ENCODE data around the gene UFSP2.
A peak's percentile ranks its signal among the peaks of the same experiment; 100 is the strongest.

UFSP2 gene, protein sequence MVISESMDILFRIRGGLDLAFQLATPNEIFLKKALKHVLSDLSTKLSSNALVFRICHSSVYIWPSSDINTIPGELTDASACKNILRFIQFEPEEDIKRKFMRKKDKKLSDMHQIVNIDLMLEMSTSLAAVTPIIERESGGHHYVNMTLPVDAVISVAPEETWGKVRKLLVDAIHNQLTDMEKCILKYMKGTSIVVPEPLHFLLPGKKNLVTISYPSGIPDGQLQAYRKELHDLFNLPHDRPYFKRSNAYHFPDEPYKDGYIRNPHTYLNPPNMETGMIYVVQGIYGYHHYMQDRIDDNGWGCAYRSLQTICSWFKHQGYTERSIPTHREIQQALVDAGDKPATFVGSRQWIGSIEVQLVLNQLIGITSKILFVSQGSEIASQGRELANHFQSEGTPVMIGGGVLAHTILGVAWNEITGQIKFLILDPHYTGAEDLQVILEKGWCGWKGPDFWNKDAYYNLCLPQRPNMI

GRCh38 chr4:185425647-185426352 is at the start of gene UFSP2:
Gene UFSP2 (minus strand): TSS chr4:185425964. CDS start chr4:185425868, 96 bp downstream.
- peak; percentile 92 for DNase-seq

- no peak for DNase-seq
Observed at GRCh38 chr4:185473247-185473646, 47.5 kb upstream of the UFSP2 start.

DNA sequence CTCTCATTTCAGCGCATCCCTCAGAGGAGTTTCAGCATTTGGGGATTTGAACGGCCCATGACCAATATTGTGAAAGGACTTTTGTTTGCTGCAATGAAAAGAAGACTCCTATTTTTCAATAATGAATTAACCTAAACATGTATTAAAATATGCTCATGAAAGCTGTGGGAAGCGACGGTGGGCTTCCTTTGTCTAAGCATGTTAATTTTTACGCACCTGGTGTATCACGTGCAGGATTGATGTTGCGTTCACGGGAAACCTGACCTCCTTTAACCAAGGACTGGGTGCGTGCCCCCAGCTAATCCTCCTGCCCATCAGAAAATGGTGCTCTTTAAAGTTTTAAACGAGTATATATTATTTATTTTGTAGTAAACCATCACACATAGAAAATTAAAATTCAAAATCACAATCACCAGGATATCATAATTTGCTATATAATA is 46.4 kb upstream of the UFSP2 start:
- no peak for DNase-seq

DNA sequence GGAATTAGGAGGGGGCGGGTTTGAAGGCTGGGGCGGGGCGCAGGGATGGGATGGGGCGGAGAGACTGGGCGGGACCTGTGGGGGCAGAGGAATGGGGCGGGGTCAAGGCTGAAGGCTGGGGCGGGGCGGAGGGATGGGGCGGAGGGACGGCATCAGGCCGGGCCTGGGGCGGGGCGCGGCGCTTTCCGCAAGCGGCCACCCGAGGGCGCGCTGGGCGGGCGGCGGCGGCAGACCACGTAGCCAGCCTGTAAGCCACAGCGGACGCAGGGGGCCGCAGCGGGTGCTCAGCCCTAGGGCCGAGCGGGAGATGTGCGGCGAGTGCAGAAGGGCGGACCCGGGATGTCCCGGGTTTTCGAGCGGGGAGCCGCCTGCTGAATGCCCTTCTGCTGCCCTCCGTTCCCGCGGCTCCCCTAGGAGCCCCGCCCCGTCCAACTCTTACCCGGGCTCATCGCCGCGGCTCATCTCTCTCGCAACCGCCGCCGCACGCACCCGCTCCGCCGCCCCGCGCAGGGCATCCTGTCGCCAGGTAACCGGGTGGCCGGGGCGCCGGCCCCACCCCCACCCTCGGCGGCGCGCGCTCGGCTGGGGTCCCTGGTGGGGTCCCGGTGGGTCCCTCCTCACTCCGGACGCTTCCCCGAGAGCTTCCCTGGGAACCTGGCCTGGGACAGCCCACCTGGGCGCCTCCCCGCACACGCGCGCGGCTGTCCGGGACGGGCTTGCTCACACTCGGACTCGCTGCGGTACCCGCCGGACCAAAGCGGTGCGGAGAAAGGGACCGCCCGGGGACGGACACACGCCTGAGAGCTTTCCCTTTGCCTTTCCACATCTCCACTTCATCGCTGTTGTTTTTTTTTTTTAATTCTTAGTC is 45.7 kb upstream of the UFSP2 start, which contains the start of gene CCDC110:
Gene CCDC110 (minus strand): TSS at position 499 of the 868 bp plus-strand sequence. CDS start 50 bp downstream, at position 449.
- DNase-seq: peak; percentile 76

DNA sequence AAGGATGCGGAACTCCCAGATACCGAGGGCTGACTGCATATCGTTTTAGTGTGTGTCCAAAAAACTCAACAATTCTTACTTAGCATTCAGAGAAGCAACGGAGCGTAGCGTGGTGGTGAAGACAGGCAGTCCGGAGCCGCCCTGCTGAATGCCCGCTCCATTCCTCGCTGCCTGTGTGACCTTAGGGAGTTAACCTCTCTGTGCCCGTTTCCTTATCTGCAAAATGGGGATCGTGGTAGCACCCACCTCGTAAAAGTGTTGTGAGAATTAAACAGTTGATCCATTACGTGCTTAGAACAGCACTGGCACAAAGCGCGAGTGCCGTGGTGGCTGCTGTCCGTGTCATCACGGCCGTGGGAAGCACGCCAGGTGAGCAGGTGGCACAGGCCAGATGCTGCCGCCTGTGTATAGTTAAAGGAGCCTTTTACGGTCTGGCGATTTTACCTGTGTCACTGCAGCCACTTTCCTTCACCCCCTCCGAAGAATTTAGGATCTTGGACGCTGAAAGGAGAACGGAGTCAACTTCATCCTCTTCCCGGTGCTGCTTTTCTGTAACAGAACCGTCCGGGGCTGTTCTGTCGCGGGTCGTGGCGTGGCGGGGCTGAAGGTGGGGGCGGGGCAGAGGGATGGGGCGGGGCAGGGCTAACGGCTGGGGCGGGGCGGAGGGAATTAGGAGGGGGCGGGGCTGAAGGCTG is 44.9 kb upstream of the UFSP2 start:
- DNase-seq: peak; percentile 40

DNA sequence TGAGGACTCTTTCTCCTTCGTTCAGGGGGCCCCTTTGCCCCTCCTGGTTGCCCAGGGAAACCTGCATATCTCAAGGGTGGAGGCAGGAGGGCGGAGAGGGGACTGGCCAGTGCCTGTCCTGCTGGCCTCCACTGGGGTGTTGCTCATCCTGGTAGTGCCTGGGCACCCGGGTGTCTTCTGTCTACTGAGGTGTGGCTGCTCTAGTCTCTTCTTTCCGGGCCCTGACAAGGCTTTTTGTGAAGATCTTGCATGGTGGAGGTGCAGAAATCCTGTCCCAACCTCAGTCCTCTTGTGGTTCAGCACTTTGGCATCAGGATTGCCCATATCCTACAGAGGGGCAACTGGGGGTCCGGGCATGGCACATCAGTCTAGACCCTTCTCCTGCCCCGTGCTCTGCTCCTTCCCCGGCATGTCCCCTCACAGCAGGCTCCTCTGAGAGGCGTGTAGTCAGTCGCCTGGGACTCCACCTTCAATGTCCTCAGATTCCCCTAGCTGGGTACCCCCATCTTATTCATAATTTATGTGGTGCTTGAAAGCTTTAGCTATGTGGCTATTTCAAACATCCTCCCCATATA is 43.9 kb upstream of the UFSP2 start:
- no peak for DNase-seq

DNA sequence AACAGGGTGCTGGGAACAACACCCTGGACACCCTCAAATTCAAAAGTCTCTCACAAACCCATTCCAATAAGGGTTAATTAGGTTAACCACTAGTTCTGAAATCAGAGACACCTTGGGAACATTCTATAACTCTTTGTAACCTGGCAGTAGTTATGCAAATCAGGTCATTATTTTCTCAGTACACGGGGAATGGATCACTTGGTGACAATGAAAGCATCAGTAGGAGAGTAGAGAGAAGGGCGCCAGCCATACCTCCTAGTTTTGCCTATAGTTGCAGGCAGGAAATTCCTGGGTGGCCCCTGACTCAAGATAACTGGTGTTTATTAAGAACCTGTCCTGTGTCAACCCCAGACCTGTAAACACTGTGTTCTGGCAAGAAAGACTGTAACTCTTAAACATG is 43.2 kb upstream of the UFSP2 start:
- no peak for DNase-seq

GRCh38 chr4:185467991-185468390 is 42.2 kb upstream of the UFSP2 start:
- no peak for DNase-seq

DNA sequence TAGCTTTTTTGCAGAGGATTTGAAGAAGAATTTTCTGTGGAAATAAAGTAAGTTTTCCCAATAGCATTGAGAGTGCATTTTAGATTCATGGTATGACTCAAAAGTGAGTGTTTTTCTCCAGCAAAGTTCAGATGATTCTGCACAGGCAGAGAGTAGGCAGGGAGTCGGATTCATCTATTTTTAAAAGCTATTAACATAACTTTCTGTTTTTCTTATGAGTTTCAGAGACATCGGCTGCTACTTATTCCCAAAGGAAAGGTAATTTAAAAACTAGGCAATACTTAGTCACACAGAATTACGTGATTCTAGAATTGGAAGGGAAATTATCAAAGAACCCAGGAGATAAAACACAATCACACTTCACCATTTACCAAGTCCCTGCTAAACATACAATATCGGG is 41.3 kb upstream of the UFSP2 start:
- DNase-seq: no peak

DNA sequence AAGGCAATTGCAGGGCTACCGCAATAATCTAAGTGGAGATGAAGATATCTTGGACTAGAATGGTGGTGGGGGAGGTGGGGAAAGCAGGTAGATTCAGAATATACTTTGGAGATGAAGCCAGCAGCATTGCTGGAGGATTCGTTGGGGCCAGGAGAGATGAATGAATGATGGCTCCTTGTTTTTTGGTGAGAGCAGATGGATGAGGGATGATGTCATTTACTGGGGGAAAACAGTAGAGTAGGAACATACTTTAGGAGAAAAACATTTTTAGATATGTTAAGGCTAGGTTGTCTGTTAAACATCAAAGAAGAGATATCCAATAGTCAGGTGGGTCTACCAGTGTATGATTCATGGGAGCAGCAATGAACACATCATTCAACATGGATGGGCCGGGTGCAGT is 39.9 kb upstream of the UFSP2 start:
- DNase-seq: no peak

DNA sequence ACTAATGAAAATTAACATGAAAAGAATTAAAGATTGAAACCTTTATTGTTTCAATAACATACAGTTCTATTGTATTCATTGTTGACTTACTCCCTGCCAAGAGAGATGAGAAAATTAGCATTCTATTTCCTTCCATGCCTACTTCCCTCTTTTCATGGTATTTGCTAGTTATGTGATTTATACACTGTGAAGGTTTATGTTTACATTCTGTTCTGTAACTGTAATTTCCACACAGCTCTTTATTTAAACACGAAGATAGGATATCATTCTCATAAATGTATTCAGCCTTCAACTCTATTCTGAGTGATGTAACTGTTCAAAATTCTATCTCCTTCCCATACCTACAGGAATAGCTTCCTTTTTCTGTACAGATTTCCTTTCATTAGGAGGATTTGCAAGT is 39.1 kb upstream of the UFSP2 start:
- no peak for DNase-seq

GRCh38 chr4:185464183-185464582 is 38.4 kb upstream of the UFSP2 start:
- no peak for DNase-seq

DNA sequence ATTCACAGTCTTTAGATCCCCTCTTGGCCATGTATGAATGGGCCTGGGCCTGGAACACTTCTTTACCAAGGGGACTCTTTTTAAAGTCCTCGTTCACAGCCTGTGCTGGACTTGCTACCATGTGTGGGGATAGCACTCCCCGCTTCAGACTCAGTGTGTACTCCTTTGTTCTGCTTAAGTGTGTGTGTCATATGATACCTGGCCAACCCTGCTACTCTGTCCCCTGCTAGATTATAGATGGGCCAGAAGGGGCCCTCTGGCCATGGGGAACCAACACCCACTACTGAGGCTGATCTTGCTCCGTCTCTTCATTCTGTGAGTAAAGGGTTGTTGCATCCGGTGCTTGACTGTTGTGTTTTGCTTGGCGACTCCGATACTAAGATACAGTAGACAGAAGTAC is 37.8 kb upstream of the UFSP2 start:
- no peak for DNase-seq

- DNase-seq: no peak
Observed at GRCh38 chr4:185461565-185461964, 35.8 kb upstream of the UFSP2 start.

DNA sequence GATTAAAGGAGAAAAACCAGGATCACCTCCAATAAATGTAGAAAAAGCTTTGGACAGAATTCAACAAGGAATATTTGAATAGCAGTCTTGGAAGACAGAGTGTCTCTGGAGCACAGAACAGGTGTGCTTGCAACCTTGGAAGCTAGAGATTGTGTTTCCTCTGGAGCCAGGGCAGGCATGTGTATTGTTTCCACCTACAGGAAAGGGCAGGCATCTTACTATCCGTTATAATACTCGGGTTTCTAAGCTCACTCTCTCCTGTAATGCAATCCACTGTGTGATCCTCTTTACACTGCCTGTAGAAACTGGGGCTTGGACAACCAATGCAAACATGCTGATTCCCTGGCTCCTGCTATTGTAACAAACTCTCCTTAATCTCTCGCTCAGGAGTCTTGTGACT is 31.4 kb upstream of the UFSP2 start:
- no peak for DNase-seq

- DNase-seq: no peak
Observed at GRCh38 chr4:185456131-185456530, 30.4 kb upstream of the UFSP2 start.

- no peak for DNase-seq
Observed at GRCh38 chr4:185445209-185445608, 19.4 kb upstream of the UFSP2 start.

DNA sequence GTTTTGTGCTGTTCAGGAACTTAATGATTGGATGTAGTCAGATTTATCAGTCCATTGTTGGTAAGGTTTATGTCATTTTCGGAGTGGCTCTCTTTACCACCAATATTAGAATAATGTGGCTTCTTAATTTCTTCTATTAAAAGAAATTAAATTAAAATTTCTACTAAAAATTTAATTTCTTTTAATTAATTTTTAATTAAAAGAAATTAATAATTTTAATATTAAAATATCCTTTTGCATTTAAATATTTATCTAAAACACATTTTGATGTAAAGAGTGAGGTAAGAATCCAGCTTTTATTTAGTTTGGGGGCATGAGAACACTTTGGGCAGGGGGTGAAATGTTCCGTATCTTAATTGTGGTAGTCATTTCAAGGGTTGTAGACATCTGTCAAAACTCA is 15.7 kb upstream of the UFSP2 start:
- no peak for DNase-seq

GRCh38 chr4:185437809-185438208 is 12.0 kb upstream of the UFSP2 start:
- no peak for DNase-seq

DNA sequence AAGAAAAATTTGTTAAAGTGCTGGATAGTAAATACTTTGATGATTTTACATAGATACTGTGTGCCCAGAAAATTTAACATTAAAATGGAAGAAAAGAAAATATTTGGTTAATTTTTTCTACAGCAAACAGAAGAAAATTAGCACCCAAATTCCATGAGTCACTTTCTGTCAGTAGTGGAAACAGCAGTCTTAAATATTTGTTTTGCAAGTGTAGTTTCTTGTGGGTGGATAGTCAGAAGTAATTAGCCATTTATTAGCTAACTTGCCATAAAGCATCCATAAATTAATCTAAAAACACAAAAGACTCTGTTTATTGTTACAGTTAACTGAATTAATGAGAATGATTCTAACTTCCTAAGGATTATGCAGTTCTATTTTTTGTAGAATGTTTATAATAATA is 9.7 kb upstream of the UFSP2 start:
- DNase-seq: no peak

- no peak for DNase-seq
Observed at GRCh38 chr4:185429660-185430059, 3.9 kb upstream of the UFSP2 start.
